Vagina (tissue), 2 donors: ENCODE data around the gene KAZALD1. TPM values are rescaled to one million over a fixed set of nuclear protein-coding genes. Genes with fewer than 3 reads are reported as not detected.

ENCODE experiments used
- DNase-seq, 2 donors: peaks; one replicate each; pipeline ENCODE4 v3.0.0-alpha.2; 2017; ENCODE audit errors: extremely low spot score in 2 of 2
- H3K27ac ChIP-seq: fragments of 200-600 bp; sonication (generic); one replicate; pipeline ENCODE4 v1.5.1; 2019
- H3K27me3 ChIP-seq: fragments of 200-600 bp; sonication (generic); one replicate; pipeline ENCODE4 v1.5.1; 2019
- H3K36me3 ChIP-seq, 2 donors: fragments of 200-600 bp; sonication (generic); one replicate each; pipeline ENCODE4 v1.5.1; 2017 to 2019
- H3K4me1 ChIP-seq: fragments of 200-600 bp; sonication (generic); one replicate; pipeline ENCODE4 v1.5.1; 2019
- H3K4me3 ChIP-seq, 2 donors: fragments of 200-600 bp; sonication (generic); 1 replicate in 1 of 2; 2 replicates in 1 of 2; pipeline ENCODE4 v1.5.1; 2016 to 2019
- H3K9me3 ChIP-seq: fragments of 200-600 bp; sonication (generic); one replicate; pipeline ENCODE4 v1.5.1; 2019
- CTCF ChIP-seq, 3 experiments: fragments of 450-650 bp in 2 of 3; fragments of 200-600 bp in 1 of 3; sonication (generic) in 1 of 3; IDR thresholded peaks; one replicate each; pipeline ENCODE4 v1.5.1; 2017 to 2019; ENCODE audit warnings: antibody characterized with exemption in 3 of 3, mild to moderate bottlenecking in 2 of 3, moderate library complexity in 2 of 3
- POLR2A ChIP-seq, 2 donors: fragments of 450-650 bp; IDR thresholded peaks; one replicate each; pipeline ENCODE4 v1.6.1; 2017; ENCODE audit warnings: antibody characterized with exemption in 2 of 2, mild to moderate bottlenecking in 2 of 2, moderate library complexity in 2 of 2
- POLR2AphosphoS5 ChIP-seq, 2 donors: sonication (generic); formaldehyde crosslinking; IDR thresholded peaks; one replicate each; pipeline ENCODE4 v1.9.0; 2017; ENCODE audit warnings: antibody characterized with exemption in 2 of 2, mild to moderate bottlenecking in 2 of 2, low read depth in 1 of 2; ENCODE audit not compliant: insufficient read depth in 1 of 2
- intact Hi-C: fragments of 100-400 bp; cut with DNase I; formaldehyde crosslinking; loops from one replicate; pipeline ENCODE4 v1.15.1; 2023
- total RNA-seq: library from RNA; depleted of rRNA; stranded (reverse); fragments of >200 nt; gene quantifications from one replicate; pipeline ENCODE4 v1.2.3, GENCODE V29; 2016

KAZALD1 gene
- total RNA-seq, 1 donor from 2014 or later: 4.2 TPM

GRCh38 chr10:101085846-101086245 is 24.1 kb downstream of the KAZALD1 start:
- DNase-seq: no peak
- Histone ChIP-seq H3K27me3 (no peaks in the 10 kb centered on the region), H3K9me3 (no peaks in the 10 kb centered on the region), H3K27ac (no peak overlapping the region), H3K4me3 (no peak overlapping the region), H3K36me3 (no peaks in the 10 kb centered on the region), H3K4me1 (no peaks in the 10 kb centered on the region)
- intact Hi-C loops: no loop called here
- no peak for TF ChIP-seq POLR2AphosphoS5 (IDR thresholded peaks at IDR 0.05; ENCODE audit: insufficient read depth in 1 of 2, low read depth in 1 of 2)

GRCh38 chr10:101087376-101087775 is 25.6 kb downstream of the KAZALD1 start:
- Histone ChIP-seq H3K4me3 (no peak overlapping the region), H3K9me3 (no peaks in the 10 kb centered on the region), H3K27ac (no peak overlapping the region), H3K27me3 (no peaks in the 10 kb centered on the region), H3K4me1 (no peaks in the 10 kb centered on the region), H3K36me3 (no peaks in the 10 kb centered on the region)
- intact Hi-C loops: no loop called here
- TF ChIP-seq POLR2AphosphoS5 (IDR thresholded peaks at IDR 0.05; ENCODE audit: insufficient read depth in 1 of 2, low read depth in 1 of 2) (no peak), POLR2A (IDR thresholded peaks at IDR 0.05) (no peak), CTCF (IDR thresholded peaks at IDR 0.05) (no peak)
- DNase-seq: no peak

- TF ChIP-seq POLR2A (IDR thresholded peaks at IDR 0.05) (no peak), CTCF (IDR thresholded peaks at IDR 0.05) (no peak), POLR2AphosphoS5 (IDR thresholded peaks at IDR 0.05; ENCODE audit: insufficient read depth in 1 of 2, low read depth in 1 of 2) (no peak)
- intact Hi-C loops: no loop called here
Measured at GRCh38 chr10:101087965-101088364, 26.2 kb downstream of the KAZALD1 start.

GRCh38 chr10:101089520-101090299 is 27.9 kb downstream of the KAZALD1 start:
- intact Hi-C loops: no loop called here
- H3K9me3 ChIP-seq: no peaks in the 10 kb centered on the region
- H3K4me1 ChIP-seq: no peaks in the 10 kb centered on the region
- H3K27ac ChIP-seq: no peak overlapping the region
- no peak for TF ChIP-seq POLR2A (IDR thresholded peaks at IDR 0.05)
- no peaks in the 10 kb centered on the region for H3K36me3 ChIP-seq
- DNase-seq: no peak
- H3K27me3 ChIP-seq: no peaks in the 10 kb centered on the region
- no peak overlapping the region for H3K4me3 ChIP-seq

More at GRCh38 chr10:101087965-101088364, 26.2 kb downstream of the KAZALD1 start:
- no peaks in the 10 kb centered on the region for H3K9me3 ChIP-seq
- H3K27ac ChIP-seq: no peak overlapping the region
- no peak overlapping the region for H3K4me3 ChIP-seq
- H3K27me3 ChIP-seq: no peaks in the 10 kb centered on the region
- no peaks in the 10 kb centered on the region for H3K36me3 ChIP-seq
- no peaks in the 10 kb centered on the region for H3K4me1 ChIP-seq
- DNase-seq: no peak

GRCh38 chr10:101090597-101090996 is 28.8 kb downstream of the KAZALD1 start:
- Histone ChIP-seq H3K27ac (no peak overlapping the region), H3K4me1 (no peaks in the 10 kb centered on the region), H3K4me3 (no peak overlapping the region), H3K9me3 (no peaks in the 10 kb centered on the region), H3K27me3 (no peaks in the 10 kb centered on the region), H3K36me3 (no peaks in the 10 kb centered on the region)
- no peak for TF ChIP-seq POLR2AphosphoS5 (IDR thresholded peaks at IDR 0.05; ENCODE audit: insufficient read depth in 1 of 2, low read depth in 1 of 2)
- intact Hi-C loops: no loop called here
- no peak for DNase-seq

- no peak overlapping the region for H3K4me3 ChIP-seq
- H3K27me3 ChIP-seq: no peaks in the 10 kb centered on the region
- H3K27ac ChIP-seq: no peak overlapping the region
- no peaks in the 10 kb centered on the region for H3K36me3 ChIP-seq
- no peaks in the 10 kb centered on the region for H3K9me3 ChIP-seq
- TF ChIP-seq CTCF (IDR thresholded peaks at IDR 0.05): no peak
- no peak for TF ChIP-seq POLR2AphosphoS5 (IDR thresholded peaks at IDR 0.05; ENCODE audit: insufficient read depth in 1 of 2, low read depth in 1 of 2)
- TF ChIP-seq POLR2A (IDR thresholded peaks at IDR 0.05): no peak
- DNase-seq: no peak
- H3K4me1 ChIP-seq: no peaks in the 10 kb centered on the region
- intact Hi-C loops: no loop called here
Measured at GRCh38 chr10:101091546-101092290, 29.9 kb downstream of the KAZALD1 start.
